Right lobe of liver (tissue), 4 donors: ENCODE results near the gene SMIM17.

Experiments used
- POLR2A ChIP-seq: fragments of 450-650 bp; IDR thresholded peaks from one replicate; pipeline ENCODE4 v1.6.1; 2017; ENCODE audit warnings: antibody characterized with exemption, mild to moderate bottlenecking
- TF ChIP-seq, protein P1 (sequence below), 4 donors: fragments of 200-600 bp in 3 of 4; fragments of 450-650 bp in 1 of 4; IDR thresholded peaks; one replicate each; pipeline versions ENCODE4 v1.5.1 to v1.8.0; 2016 to 2022; ENCODE audit warnings: antibody characterized with exemption in 4 of 4, mild to moderate bottlenecking in 2 of 4
- donor health status: DM: no; HTN: no; CAD: no.
- donor health status: DM: no; HTN: no; CAD: no.
- donor health status: DM: no; HTN: yes; CAD: no.

DNA sequence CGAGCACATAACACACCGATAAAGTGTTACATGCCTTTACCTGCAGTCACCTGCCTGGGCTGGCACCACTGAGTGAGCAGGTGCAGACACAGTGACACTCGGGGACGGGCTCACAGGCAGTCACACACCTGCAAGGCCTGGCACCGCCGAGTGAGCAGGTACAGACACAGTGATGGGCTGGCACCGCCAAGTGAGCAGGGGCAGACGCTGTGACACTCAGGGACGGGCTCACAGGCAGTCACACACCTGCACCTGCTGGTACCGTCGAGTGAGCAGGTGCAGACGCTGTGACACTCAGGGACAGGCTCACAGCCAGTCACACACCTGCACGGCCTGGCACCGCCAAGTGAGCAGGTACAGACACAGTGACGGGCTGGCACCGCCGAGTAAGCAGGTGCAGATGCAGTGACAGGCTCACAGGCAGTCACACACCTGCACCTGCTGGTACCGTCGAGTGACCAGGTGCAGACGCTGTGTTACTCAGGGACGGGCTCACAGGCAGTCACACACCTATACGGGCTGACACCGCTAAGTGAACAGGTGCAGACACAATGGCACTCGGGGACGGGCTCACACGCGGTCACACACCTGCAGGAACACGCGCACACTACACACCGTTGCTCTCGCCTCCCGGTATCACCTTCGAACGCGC is 28.1 kb downstream of the SMIM17 start:
- TF ChIP-seq, protein P1, sequence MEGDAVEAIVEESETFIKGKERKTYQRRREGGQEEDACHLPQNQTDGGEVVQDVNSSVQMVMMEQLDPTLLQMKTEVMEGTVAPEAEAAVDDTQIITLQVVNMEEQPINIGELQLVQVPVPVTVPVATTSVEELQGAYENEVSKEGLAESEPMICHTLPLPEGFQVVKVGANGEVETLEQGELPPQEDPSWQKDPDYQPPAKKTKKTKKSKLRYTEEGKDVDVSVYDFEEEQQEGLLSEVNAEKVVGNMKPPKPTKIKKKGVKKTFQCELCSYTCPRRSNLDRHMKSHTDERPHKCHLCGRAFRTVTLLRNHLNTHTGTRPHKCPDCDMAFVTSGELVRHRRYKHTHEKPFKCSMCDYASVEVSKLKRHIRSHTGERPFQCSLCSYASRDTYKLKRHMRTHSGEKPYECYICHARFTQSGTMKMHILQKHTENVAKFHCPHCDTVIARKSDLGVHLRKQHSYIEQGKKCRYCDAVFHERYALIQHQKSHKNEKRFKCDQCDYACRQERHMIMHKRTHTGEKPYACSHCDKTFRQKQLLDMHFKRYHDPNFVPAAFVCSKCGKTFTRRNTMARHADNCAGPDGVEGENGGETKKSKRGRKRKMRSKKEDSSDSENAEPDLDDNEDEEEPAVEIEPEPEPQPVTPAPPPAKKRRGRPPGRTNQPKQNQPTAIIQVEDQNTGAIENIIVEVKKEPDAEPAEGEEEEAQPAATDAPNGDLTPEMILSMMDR (IDR thresholded peaks at IDR 0.05), result no peak
- no peak for TF ChIP-seq POLR2A
